ENCODE data around the gene C2orf80. TPM values are rescaled to one million over a fixed set of nuclear protein-coding genes. Genes with fewer than 3 reads are reported as not detected.
"Not testable (repeated sequence)": the region's sequence is repeated elsewhere in the genome, so short reads cannot be mapped to it uniquely, and the experiment has no call there.

The C2orf80 gene
- total RNA-seq, 2 donors from 2014 or later = 0.55 TPM; not detected in 1

GRCh38 chr2:208122248-208122647 lies 67.6 kb downstream of the C2orf80 start:
- Histone ChIP-seq H3K27ac (ENCODE audit: low read depth, low read length) (no peak overlapping the region), H3K27me3 (ENCODE audit: control insufficient read depth, insufficient read depth, low read length, poor library complexity, severe bottlenecking) (no peaks in the 10 kb centered on the region), H3K4me1 (ENCODE audit: control insufficient read depth, insufficient read depth, low read length) (no peaks in the 10 kb centered on the region), H3K36me3 (ENCODE audit: control insufficient read depth, insufficient read depth, low read length) (no peaks in the 10 kb centered on the region), H3K4me3 (ENCODE audit: low read length) (no peak overlapping the region), H3K9ac (ENCODE audit: extremely low read depth, low read length, poor library complexity, severe bottlenecking) (no peak overlapping the region), H3K9me3 (ENCODE audit: control insufficient read depth, low read length) (peaks cover 10% of the 10 kb centered on the region)
- Mint-ChIP-seq H3K4me1 (peaks cover 7% of the 10 kb centered on the region), H3K9me3 (peaks cover 7% of the 10 kb centered on the region), H3K36me3 (ENCODE audit: low read depth) (no peaks in the 10 kb centered on the region), H3K4me3 (no peak overlapping the region), H3K27ac (no peak overlapping the region), H3K27me3 (ENCODE audit: insufficient read depth) (no peaks in the 10 kb centered on the region)
- no peak for TF ChIP-seq CTCF (conservative IDR thresholded peaks at IDR 0.05)
- no peak for DNase-seq
- 67 to 94% methylated on average over 1 of the region's 1 CpG for WGBS, 2 experiments (ENCODE audit: insufficient coverage in 1 of 2, insufficient read length in 1 of 2)

DNA sequence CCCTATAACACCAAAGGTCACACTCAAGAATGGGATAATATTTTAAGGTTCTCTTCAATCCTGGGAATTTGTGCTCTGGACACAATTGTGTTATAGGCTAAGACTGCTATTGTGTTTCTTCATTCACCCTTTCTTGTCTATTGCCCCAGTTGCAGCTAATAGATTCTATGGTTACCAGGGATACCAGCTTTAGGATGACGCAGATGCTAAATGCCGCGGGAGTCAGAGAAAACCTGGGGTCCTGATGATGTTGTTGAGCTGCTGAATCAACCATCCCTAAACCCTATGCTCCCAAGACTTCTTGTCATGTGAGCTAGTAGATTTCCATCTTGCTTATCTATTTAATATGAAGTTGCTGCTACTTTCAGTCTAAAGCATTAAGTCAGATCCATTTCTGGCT lies 70.9 kb downstream of the C2orf80 start:
- TF ChIP-seq CTCF (conservative IDR thresholded peaks at IDR 0.05) = no peak
- Mint-ChIP-seq H3K9me3 (peaks cover 12% of the 10 kb centered on the region), H3K4me1 (peaks cover 3% of the 10 kb centered on the region), H3K27ac (no peak overlapping the region), H3K36me3 (ENCODE audit: low read depth) (no peaks in the 10 kb centered on the region), H3K27me3 (ENCODE audit: insufficient read depth) (no peaks in the 10 kb centered on the region), H3K4me3 (no peak overlapping the region)
- no peak for DNase-seq
- H3K4me3 ChIP-seq (ENCODE audit: low read length) = no peak overlapping the region
- H3K27ac ChIP-seq (ENCODE audit: low read depth, low read length) = peak overlapping the region; percentile 1
- 96% methylated on average over 3 of the region's 3 CpGs; no CpG with 5 or more reads in 1 of the 2 experiments for WGBS, 2 experiments (ENCODE audit: insufficient coverage in 1 of 2, insufficient read length in 1 of 2)
- H3K9ac ChIP-seq (ENCODE audit: extremely low read depth, low read length, poor library complexity, severe bottlenecking) = no peak overlapping the region
- H3K9me3 ChIP-seq (ENCODE audit: control insufficient read depth, low read length) = peaks cover 11% of the 10 kb centered on the region
- no peaks in the 10 kb centered on the region for H3K36me3 ChIP-seq (ENCODE audit: control insufficient read depth, insufficient read depth, low read length)
- H3K27me3 ChIP-seq (ENCODE audit: control insufficient read depth, insufficient read depth, low read length, poor library complexity, severe bottlenecking) = no peaks in the 10 kb centered on the region
- H3K4me1 ChIP-seq (ENCODE audit: control insufficient read depth, insufficient read depth, low read length) = no peaks in the 10 kb centered on the region

- WGBS, 2 experiments (ENCODE audit: insufficient coverage in 1 of 2, insufficient read length in 1 of 2) = 96 to 100% methylated on average over 8 to 11 of the region's 11 CpGs
- H3K9me3 ChIP-seq (ENCODE audit: control insufficient read depth, low read length) = peaks cover 11% of the 10 kb centered on the region
- not testable (repeated sequence) for H3K27me3 Mint-ChIP-seq (ENCODE audit: insufficient read depth); H3K4me3 ChIP-seq (ENCODE audit: low read length); DNase-seq; H3K27me3 ChIP-seq (ENCODE audit: control insufficient read depth, insufficient read depth, low read length, poor library complexity, severe bottlenecking); H3K4me3 Mint-ChIP-seq; H3K4me1 ChIP-seq (ENCODE audit: control insufficient read depth, insufficient read depth, low read length); H3K9ac ChIP-seq (ENCODE audit: extremely low read depth, low read length, poor library complexity, severe bottlenecking); H3K27ac Mint-ChIP-seq; H3K36me3 Mint-ChIP-seq (ENCODE audit: low read depth); H3K36me3 ChIP-seq (ENCODE audit: control insufficient read depth, insufficient read depth, low read length); H3K27ac ChIP-seq (ENCODE audit: low read depth, low read length)
- Mint-ChIP-seq H3K4me1 (peaks cover 12% of the 10 kb centered on the region), H3K9me3 (peaks cover 12% of the 10 kb centered on the region)
Observed at GRCh38 chr2:208117390-208117789, 72.4 kb downstream of the C2orf80 start.

Other genes with a start within 250 kb of the C2orf80 start
- 10 to 100 TPM; 13.3 to 17.9 TPM for gene PLEKHM3, start 164.5 kb downstream of the C2orf80 start, total RNA-seq
- 1 to 10 TPM in 1 of 2 donors, not detected in 1; 2.2 TPM for gene CRYGD, start 65.5 kb downstream of the C2orf80 start, total RNA-seq
- gene CRYGC, start 60.2 kb downstream of the C2orf80 start, total RNA-seq = not detected
- gene CRYGB, start 43.9 kb downstream of the C2orf80 start, total RNA-seq = under 1 TPM in 1 of 2 donors, not detected in 1; 0.46 TPM
- not detected for gene CRYGA, start 26.4 kb downstream of the C2orf80 start, total RNA-seq
- gene IDH1, start 65.0 kb upstream of the C2orf80 start, total RNA-seq = 100 to 1,000 TPM; 305 to 431 TPM
- gene PIKFYVE, start 76.2 kb upstream of the C2orf80 start, total RNA-seq = 10 to 100 TPM; 34.9 to 41.2 TPM
- gene PTH2R, start 216.8 kb upstream of the C2orf80 start, total RNA-seq = under 1 TPM in 1 of 2 donors, not detected in 1; 0.37 TPM